NCI-H82 (cell line): Measurements from ENCODE around the gene THOC1.

Source experiments
- DNase-seq: peaks from one replicate; lab custom pipeline; 2025; lab: John Stamatoyannopoulos, UW

The THOC1 gene

DNA sequence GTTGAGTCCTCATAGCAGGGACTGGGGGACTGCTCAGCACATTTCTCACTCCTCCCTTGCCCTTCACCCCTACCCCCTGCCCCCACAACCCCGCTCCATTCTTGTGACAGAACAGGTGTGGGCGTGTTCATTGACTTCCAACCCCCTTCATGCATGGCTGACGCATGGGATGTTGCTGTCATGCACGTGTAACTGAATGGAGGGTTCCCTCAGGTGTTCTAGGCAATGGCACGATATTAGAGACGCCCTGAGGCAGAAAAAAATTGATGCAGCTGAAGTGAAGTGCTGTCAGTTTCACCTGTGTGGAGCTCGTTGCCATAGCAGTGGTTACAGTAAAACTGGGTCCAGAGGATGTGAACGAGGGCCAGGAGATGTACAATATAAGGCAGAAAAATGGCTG lies 6.5 kb upstream of the THOC1 start:
- no peak for DNase-seq

DNA sequence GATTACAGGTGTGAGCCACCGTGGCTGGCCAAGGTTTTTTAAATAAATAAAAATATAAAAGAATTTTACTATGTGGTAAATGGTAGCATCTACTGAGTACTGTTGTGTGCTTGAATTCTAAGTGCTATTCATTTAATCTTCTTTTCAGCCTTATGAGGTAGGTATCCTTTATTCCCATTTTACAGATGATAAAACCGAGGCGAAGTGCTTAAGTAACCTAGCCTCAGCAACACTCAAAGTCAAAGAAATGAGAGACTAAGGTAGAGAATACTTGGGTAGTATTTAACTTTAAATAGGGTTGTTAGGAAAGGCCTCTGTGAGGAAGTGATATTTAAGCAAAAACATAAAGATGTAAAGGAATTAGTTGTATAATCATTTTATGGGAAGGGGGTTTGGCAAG lies 5.7 kb upstream of the THOC1 start:
- no peak for DNase-seq

GRCh38 chr18:272650-273049 lies 4.8 kb upstream of the THOC1 start:
- DNase-seq: no peak

DNA sequence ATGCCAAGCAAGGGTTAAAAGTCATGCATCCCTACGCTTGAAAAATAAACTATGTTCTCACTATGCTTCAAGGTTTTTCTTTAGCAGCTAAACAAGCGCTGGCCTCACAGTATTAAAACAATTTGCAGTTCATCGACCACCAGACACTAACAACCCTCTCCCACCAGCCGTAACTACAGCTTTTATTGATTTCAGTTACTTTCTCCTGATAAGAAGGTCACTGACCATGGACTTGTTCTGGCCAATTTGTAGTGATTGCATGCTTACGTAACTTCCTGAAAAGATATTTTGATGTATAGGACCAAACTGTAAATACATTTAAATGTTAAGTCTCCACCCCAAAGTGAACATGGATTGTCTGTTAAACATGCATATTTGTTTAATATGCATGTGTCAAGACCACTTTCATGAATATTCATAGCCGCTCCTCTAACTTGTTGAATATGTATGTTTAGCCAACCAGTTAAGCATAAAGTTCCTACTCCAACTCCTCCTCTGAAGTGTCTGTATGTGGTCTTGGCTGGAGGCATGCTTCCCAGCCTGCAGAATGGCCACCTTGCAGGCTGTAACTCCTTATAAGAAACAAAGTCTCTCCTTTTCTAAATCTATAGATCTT lies 1.7 kb upstream of the THOC1 start:
- peak; percentile 18 for DNase-seq

DNA sequence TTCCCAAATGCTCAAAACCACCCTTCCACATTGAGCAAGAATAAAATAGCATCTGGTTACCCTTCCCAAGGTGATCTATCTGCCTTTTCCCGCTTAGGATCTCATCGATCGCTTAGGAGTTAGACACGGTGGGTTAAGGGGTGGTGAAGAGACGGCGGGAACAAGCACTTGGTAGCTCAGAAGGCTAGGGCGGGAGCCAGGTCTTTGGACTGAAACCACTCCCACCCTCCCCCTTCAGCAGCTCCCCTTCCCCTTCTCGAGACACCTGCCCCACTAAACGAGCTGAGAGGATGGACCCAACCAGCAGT lies 513 bp downstream of the THOC1 start:
- DNase-seq: peak; percentile 71

DNA sequence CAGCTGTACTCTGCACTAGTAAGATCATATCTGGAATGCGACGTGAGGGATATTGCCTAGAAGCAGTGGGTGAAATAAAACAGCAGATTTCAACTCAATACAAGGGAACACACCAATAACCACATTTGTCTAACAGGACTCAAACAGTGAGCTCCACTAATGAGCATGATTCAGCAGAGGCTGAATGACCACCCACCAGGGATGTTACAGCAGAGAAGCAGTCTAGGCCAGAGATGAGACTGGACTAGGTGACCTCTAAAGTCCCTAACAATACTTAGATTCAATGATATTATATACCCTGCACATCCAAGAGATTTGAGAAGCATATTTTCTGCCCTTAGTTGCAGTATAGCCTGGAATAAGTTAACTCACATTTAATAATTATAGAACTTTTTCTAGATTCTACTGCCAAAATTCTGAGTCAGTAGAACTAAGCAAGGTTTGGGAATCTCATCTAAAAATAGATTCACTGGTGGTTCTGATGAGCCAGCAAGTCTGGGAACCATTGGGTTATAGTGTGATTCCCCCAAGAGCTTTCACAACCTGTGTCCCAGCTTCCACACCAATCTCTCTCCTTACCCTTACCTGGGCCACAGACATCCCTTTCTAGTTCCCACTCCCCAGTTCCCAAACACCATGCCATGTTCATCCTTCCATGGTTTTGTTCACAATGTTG lies 6.3 kb downstream of the THOC1 start:
- DNase-seq: no peak

DNA sequence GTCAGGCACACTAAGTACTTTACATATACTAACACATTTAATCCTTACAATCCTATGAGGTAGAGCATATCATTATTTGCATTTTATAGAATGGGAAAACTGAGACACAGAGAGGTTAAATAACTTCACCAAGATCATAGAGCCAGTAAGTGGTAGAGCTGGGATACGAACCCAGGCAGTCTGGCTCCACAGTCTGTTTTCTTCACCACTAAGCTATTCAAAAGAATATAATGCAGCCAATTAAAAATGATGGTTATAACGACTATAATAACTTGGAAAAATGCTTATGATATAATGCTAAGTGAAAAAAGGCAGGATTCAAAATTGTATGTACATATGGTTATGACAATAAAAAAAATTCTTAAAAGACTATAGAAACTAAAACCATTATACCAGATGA lies 7.3 kb downstream of the THOC1 start:
- no peak for DNase-seq

DNA sequence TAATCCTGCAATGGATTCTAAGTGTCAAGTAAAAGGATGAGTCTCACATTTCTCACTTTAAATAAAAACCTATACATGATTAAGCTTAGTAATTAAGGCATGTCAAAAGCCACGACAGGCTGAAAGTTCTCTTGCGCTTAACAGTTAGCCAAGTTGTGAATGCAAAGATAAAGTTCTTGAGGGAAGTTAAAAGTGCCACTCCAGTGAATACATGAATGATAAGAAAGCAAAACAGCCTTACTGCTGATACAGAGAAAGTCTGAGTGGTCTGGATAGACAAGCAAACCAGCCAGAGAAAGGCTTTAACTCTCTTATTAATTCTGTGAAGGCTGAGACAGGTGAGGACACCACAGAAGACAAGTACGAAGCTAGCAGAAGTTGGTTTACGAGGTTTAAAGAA lies 12.7 kb downstream of the THOC1 start:
- no peak for DNase-seq

- DNase-seq: no peak
Measured at GRCh38 chr18:253121-253520, 14.7 kb downstream of the THOC1 start.

DNA sequence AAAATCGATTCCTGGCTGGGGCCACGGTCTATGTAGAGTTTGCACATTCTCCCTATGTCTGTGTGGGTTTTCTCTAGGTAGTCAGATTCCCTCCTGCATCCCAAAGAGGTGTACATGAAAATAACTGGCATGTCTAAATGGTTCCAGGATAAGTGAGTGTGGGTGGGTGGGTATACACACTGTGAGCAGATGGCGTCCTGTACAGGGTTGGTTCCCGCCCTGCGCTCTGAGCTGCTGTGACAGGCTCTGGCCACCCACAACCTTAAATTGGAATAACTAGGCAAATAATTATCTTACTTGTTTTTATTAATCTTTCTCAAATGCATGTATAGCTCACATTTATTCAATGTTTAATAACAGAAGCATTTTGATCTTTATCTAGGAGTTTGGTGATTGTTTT lies 16.3 kb downstream of the THOC1 start:
- DNase-seq: peak; percentile 29

GRCh38 chr18:250685-251084 lies 17.2 kb downstream of the THOC1 start:
- DNase-seq: peak; percentile 80

DNA sequence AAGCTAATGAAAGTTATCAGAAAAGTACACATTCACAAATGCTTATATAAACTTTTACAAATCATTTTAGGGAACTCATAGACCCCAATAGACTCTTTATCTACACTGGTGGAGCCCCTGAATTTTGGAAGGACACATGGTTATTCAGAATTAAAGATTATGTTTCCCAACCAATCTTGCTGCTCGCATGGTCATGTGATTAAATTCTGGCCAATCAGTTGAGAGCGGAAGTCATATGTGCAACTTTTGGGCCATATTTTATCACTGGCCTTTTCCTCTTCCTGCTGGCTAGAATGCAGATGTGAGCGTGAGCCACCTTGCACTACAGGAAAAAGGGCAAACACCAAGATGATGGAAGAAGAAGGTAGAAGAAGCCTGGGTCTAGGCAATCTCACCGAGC lies 19.8 kb downstream of the THOC1 start:
- DNase-seq: no peak

DNA sequence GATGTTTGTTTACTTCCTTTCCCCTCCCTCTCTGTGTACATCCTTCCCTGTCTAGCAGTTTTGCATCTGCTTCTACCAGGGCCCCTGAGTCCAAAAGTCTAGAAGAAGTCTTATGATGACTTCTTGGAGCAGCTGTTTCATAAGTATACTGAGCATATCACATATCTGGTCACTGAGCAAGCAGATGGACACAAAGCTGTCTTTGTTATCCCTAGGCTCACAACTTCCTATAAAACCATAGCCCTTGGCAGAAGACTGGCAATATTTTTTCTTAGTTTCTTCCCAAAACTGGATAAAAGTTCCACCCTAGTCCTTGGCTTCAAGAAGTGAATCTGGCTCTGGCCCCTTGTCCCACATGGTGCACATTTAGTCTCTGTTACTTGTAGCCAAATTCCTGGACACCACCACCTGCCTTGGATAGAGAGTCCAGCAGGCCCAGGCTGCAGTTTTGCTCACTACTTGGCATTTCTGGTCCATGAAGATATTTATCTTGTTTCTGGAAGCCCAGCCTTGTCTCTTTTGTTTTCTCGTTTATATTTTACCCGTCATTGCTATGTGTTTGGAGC lies 22.5 kb downstream of the THOC1 start:
- no peak for DNase-seq

GRCh38 chr18:240175-240574 lies 27.7 kb downstream of the THOC1 start:
- DNase-seq: no peak

- no peak for DNase-seq
Measured at GRCh38 chr18:231563-231962, 36.3 kb downstream of the THOC1 start.

- DNase-seq: no peak
Measured at GRCh38 chr18:228586-228985, 39.3 kb downstream of the THOC1 start.

DNA sequence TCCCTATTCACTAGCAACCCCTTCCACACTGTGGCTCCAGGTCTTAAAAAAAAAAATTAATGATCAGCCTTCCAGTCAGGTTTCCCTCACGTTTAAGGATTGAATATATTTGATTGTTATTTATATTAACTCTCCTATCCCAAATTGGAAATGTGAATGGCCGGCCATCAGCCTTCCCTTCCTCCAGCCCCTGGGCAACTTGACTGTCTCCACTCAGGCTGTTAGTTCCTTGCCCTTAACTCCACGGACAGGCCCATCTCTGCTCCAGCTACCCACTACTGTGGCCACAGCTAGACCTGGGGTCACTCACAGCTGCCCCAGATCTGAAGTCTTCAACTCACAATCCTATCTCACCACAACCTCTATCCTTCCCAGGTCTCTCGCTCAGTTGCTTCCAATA lies 39.9 kb downstream of the THOC1 start:
- DNase-seq: no peak

DNA sequence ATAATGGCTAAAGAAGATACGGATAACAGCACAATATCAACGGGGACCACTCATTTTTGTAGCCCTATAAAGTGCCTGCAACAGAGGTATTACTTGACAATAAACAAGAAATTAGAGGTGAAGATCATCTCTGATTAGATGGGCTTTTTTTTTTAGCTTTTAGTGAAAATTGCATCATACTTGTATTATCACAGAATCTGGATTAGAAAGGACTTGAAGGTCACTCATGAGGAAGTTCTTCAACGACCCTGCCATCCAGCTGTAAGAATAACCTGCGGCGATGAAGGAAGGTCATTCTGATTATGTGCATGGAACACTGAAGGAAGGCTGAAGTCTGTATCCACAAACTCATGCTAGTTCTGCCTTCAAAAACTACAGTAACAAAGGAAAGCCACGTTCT lies 40.5 kb downstream of the THOC1 start:
- DNase-seq: no peak

DNA sequence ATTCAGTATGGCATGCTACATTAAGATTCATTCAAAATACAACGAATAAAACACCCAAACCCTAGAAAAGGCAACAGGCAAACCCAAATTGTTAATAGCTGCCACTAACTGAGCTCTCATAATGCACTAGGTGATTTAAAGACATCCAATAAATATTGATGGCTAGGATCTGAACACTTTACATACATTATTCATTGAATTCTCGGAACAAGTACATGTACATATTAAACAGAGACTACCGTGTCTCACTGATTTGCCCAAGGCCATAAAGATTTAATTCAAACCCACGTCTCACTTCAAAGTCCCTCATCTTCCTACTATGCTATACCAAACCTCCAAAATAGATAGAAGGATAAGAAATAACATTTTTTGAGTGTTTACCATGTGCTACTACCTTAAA lies 42.1 kb downstream of the THOC1 start:
- no peak for DNase-seq

DNA sequence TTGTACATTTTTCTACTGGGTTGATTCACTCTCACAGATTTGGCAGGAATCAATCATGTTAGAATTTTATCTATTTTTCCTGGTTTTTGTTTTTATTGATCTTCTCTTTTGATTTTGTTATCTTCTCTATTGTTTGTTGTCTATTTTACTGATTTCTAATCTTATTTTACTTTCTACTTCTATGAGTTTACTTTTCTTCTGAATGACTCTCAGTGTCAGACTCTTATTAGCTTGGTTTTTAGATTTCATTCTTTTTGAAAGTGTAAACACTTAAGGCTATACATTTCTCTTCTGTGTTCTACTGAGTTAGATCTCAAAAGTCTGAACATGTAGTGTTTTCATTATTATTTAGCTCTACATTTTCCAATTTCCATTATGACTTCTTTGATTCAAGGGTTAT lies 47.1 kb downstream of the THOC1 start:
- DNase-seq: no peak

- no peak for DNase-seq
Measured at GRCh38 chr18:217532-218336, 50.1 kb downstream of the THOC1 start.

- no peak for DNase-seq
Measured at GRCh38 chr18:215448-216010, 52.3 kb downstream of the THOC1 start.

GRCh38 chr18:213966-214365 lies 53.9 kb downstream of the THOC1 start:
- no peak for DNase-seq
